ENCODE results near the gene TBC1D22A. TPM values are rescaled to one million over a fixed set of nuclear protein-coding genes. Genes with fewer than 3 reads are reported as not detected.

Gene TBC1D22A
- total RNA-seq, 6 experiments from 2014 or later: 10.9 to 18.1 (median 14.0) TPM

DNA sequence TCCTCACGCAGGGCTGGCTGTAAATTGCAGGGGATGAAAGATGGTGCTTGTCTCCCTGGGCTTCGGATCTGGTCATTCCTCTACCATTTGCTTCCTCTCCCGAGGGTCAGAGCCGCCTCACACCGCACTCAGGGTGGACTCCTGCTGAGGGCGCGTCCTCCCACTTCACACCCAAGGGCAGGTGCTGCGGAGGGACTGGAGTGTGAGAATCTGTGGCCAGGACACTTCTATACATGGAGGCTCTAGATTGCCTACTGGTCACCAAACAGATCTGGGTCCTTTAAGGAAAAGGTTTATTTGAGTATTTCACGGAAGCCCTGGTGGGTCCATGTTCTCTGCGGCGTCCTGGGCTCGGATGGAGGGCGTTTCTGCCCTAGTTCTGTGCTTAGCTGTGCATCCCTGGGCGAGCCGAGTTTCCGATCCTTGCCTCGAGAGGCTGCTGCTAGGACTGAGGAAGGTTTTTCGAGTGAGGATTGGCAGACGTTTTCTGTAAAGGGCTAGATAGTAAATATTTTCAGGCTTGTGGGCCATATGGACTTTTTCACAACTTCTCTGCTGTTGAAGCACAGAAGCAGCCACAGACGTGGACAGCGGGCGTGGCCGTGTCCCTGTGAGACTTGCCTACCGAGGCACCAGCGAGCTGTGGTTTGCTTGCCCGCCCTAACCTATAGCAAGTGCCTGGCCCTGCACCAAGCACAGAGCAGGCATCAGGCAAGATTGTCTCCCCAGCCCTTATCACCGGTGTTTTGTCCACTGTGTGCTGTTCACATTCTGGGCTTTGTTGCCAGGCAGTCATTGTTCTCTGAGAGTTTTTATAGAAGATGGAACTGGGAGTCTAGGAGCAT lies 279.0 kb downstream of the TBC1D22A start:
- Histone ChIP-seq H3K36me3 (no peaks in the 10 kb centered on the region), H3K9me3 (no peaks in the 10 kb centered on the region), H3K27me3 (no peaks in the 10 kb centered on the region), H3K27ac (no peak overlapping the region), H3K4me1 (no peaks in the 10 kb centered on the region), H3K4me3 (no peak overlapping the region)
- 89% methylated on average over 12 of the region's 27 CpGs for WGBS (ENCODE audit: insufficient coverage, low coverage, low lambda C conversion rate, missing lambda C conversion rate)
- TF ChIP-seq CTCF (IDR thresholded peaks at IDR 0.05) (no peak), POLR2A (IDR thresholded peaks at IDR 0.05) (no peak)
- ATAC-seq: no peak
- intact Hi-C loops (cut with DNase I): no loop called here
- DNase-seq: peak in 2 of 3 donors; percentile 3 to 34

GRCh38 chr22:47042116-47042825 lies 279.8 kb downstream of the TBC1D22A start:
- Histone ChIP-seq H3K36me3 (no peaks in the 10 kb centered on the region), H3K27ac (no peak overlapping the region), H3K9me3 (no peaks in the 10 kb centered on the region), H3K27me3 (no peaks in the 10 kb centered on the region), H3K4me3 (no peak overlapping the region), H3K4me1 (no peaks in the 10 kb centered on the region)
- TF ChIP-seq CTCF (IDR thresholded peaks at IDR 0.05) (no peak), POLR2A (IDR thresholded peaks at IDR 0.05) (no peak)
- intact Hi-C loops (cut with DNase I): no loop called here
- no peak for ATAC-seq
- WGBS (ENCODE audit: insufficient coverage, low coverage, low lambda C conversion rate, missing lambda C conversion rate): 94% methylated on average over 4 of the region's 11 CpGs
- peak in 2 of 3 donors; percentile 8 to 27 for DNase-seq

DNA sequence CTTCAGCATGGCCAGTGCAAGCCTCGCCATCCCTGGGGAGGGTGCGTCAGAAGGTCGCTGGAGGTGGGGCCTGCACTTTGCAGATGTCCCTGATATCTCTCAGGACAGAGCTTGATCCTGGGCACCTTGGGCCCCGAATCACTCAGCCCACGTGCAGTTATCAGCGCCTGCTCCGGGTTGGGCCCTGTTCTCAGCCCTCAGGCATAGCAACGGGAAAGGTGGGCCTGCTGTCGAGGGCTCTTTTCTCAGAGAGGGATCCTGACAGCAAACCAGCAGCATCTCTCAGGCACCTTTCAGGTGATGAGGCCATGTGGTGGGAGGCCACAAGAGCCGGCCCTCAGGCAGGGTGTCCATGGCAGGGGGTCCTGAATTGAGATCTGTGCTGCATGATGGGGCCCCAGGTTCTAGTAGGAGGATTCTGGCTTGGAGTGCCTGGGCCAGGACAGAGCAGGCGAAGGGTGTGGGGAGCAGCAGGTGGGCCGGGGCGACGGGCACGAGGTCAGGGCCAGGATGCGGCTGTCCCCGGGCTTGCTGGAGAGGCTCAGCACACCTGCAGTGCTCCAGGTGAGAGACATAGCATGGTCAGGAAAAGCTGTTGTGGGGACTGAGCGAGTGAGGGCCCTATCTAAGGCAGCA lies 280.5 kb downstream of the TBC1D22A start:
- Histone ChIP-seq H3K9me3 (no peaks in the 10 kb centered on the region), H3K27ac (no peak overlapping the region), H3K36me3 (no peaks in the 10 kb centered on the region), H3K4me3 (no peak overlapping the region), H3K4me1 (no peaks in the 10 kb centered on the region), H3K27me3 (no peaks in the 10 kb centered on the region)
- TF ChIP-seq CTCF (IDR thresholded peaks at IDR 0.05) (no peak), POLR2A (IDR thresholded peaks at IDR 0.05) (no peak)
- DNase-seq: peak in 2 of 3 donors; percentile 10 to 51
- ATAC-seq: no peak
- intact Hi-C loops (cut with DNase I): no loop called here
- WGBS (ENCODE audit: insufficient coverage, low coverage, low lambda C conversion rate, missing lambda C conversion rate): 100% methylated on average over 3 of the region's 18 CpGs

DNA sequence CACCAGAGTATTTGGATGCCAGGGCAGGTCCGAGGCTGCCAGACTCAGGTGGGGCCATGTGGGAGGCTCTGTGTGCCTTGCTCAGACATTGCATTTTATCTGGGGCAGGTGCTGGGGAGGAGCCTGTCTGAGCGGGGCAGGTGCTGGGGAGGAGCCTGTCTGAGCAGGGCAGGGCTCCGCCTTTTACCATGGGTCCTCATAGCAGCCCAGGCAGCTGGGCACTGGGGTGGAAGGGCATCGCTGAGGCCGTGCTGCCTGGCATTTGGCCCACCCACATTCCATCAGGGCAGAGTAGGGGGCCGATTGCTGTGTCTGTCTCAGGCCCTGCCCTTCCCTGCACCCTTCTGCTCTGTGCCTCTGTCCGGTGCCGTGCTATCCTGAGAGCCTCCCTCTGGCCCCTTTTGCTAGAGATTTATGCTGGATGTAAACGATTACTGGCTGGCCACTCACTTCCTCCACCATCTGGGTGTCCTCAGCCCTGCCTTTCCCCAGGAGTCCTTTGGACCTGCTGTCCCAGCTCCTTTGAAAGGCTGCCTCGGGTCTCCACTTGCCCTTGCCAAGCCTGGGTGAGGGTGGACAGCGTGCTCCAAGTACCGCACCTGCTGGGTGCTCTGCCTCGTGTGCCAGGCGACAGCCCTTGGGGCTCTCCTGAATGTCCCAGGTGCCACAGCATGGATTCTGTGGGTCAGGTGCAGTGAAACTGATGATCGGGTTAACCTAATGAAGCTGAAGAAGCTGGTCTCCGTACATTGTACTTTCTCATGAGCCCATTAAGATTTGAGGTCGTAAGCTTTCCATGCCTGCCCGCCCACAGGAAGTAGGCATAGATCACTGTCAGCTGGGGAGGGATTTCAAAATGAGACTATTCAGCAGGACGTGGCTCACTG lies 281.6 kb downstream of the TBC1D22A start:
- DNase-seq (peak in 2 of 3 donors; percentile 22 to 36), ATAC-seq (peak; percentile 33 to 61 (median 42))
- Histone ChIP-seq H3K4me1 (no peaks in the 10 kb centered on the region), H3K4me3 (no peak overlapping the region), H3K27me3 (no peaks in the 10 kb centered on the region), H3K9me3 (no peaks in the 10 kb centered on the region), H3K36me3 (no peaks in the 10 kb centered on the region), H3K27ac (no peak overlapping the region)
- no peak for TF ChIP-seq POLR2A (IDR thresholded peaks at IDR 0.05)
- TF ChIP-seq CTCF (IDR thresholded peaks at IDR 0.05): no peak
- WGBS (ENCODE audit: insufficient coverage, low coverage, low lambda C conversion rate, missing lambda C conversion rate): 60% methylated on average over 6 of the region's 19 CpGs
- intact Hi-C loops (cut with DNase I): no loop called here

All from right lobe of liver (tissue), 6 donors.